ENCODE data around the gene GIPC3.

- no peak for TF ChIP-seq POLR2A (IDR thresholded peaks at IDR 0.05)
- TF ChIP-seq CTCF (IDR thresholded peaks at IDR 0.05), result no peak
- no peak for TF ChIP-seq EP300 (IDR thresholded peaks at IDR 0.05)
Observed at GRCh38 chr19:3539756-3540118, 45.5 kb upstream of the GIPC3 start.

All from ovary (tissue), 3 donors.